NCI-H345 treated with DMSO at 0.1 percent for 48 hours (cell line): ENCODE measurements around the gene ITPRIP.
A peak's percentile ranks its signal among the peaks of the same experiment; 100 is the strongest.

ENCODE experiments used
- DNase-seq: peaks from one replicate; lab custom pipeline; 2025; ENCODE audit not compliant: unreplicated experiment; lab: John Stamatoyannopoulos, UW

ITPRIP gene

DNA sequence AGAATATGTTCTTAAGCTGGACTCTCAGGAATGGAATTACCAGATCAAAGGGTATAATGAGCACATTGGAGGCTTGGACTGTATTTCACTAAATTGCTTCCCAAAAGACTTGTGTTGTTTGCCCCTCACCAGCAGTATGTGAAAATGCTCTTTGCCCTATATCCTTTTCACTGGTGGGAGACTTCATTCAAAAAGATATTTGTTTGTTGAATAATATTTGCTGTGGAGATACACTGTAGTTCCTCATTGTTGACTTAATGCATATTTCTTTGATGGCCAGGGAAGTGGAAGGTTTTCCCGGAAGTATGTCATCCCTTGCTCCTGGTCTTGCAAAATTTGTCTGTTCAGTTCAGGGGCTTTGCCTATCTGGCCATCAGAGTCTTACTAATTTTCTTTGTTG is 49.9 kb downstream of the ITPRIP start:
- no peak for DNase-seq

DNA sequence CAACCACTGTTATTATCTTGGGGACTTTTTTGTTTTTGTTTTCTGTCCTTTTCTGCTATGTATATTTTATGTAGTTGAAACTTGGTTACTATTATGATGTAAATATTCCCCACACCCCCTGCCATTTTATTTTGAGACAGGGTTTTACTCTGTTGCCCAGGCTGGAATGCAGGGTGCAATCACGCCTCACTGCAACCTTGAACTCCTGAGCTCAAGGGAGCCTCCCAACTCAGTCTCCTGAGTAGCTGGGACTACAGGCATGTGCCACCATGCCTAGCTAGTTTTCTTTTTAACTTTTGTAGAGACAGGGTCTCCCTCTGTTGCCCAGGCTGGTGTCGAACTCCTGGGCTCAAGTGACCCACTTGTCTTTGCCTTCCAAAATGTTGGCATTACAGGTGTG is 51.3 kb downstream of the ITPRIP start:
- DNase-seq: no peak

- DNase-seq: no peak
Observed at GRCh38 chr10:104284846-104285245, 53.4 kb downstream of the ITPRIP start.

- DNase-seq: peak; percentile 73
Observed at GRCh38 chr10:104281694-104282093, 56.6 kb downstream of the ITPRIP start.

GRCh38 chr10:104279550-104280259 is 58.6 kb downstream of the ITPRIP start:
- DNase-seq: no peak

DNA sequence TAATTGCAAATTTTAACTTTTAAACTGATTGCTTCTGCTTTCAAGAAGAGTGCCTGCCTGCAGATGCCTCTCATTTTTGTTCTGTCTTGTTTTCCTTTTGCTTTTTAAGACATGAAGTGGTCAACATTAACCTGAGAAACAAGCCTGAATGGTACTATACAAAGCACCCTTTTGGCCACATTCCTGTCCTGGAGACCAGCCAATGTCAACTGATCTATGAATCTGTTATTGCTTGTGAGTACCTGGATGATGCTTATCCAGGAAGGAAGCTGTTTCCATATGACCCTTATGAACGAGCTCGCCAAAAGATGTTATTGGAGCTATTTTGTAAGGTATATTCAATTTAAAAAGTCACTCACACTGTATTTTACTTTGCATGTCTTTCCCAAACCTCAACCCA is 60.5 kb downstream of the ITPRIP start:
- DNase-seq: peak; percentile 37

DNA sequence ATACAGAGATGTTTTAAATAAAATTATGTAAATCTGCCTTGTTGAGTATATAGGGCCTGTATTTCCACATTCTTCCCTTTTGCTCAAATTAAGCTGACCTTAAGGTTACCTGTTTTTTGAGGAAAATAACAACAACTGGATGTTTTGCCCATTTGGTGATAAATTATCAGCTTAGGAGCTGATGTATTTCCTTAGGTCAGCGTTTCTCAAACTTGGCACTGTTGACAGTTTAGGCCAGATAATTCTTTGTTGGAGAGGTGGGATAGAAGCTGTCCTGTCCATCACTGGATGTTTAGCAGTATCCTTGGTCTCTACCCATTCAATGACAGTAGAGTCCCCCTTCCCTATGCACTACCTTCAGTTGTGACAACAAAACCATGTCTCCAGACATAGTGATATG is 62.1 kb downstream of the ITPRIP start:
- DNase-seq: no peak

DNA sequence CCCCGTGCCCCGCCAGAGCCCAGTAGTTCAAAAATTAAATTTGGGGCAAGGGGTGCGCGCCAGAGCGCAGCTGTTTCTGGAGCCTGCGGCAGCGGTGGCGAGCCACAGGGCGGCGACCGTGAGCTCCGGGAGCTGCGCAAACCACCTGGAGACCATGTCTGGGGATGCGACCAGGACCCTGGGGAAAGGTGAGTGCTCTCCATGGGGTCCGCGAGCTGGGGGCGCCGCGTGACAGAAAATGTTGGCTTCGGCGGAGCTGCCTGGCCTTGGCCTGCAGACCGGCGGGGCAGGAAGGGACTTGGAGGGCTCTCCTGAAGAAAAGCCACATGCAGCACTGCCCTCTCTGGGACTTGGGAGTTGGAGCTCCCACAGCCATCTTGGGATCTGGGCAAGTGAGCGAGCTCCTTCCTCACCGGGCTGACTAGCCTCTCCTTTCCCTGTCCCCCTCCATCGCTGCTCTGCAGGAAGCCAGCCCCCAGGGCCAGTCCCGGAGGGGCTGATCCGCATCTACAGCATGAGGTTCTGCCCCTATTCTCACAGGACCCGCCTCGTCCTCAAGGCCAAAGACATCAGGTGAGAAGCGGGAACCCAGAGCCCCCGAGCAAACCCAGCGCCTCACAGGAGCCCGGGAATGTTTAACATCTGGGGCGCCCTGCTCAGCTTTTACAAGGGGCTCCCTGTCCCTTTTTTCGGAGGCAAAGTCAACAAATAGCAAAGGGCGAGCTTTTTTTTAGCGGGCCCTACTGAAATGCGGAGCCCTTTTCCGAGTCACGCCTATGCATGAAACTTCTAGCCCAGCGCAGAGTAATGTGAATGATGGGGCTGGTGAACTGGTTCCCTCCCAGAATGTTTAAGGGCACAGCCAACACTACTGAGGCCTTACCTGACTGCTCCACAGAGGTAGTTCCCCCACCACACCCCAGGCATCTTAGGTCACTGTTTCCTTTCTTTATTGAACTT is 63.2 kb downstream of the ITPRIP start:
- no peak for DNase-seq

GRCh38 chr10:104273899-104274575 is 64.2 kb downstream of the ITPRIP start:
- DNase-seq: no peak

DNA sequence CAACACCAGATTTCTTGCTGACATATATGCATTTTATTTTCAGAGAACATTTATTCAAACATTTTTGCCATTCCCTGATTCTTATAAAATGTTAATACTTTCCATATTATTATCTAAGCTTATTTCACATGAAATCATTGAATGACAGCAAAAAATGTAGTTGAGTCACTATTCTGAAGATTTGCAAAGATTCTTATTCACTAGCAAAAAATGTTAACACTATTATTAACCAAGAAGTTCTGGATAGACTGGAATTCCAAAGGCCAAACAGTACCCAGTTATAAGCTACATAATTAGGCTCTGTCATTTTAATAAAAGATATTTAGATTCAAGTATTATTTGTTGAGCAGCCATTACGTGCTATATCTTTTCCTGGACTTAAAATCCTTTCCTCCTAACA is 65.0 kb downstream of the ITPRIP start:
- no peak for DNase-seq

DNA sequence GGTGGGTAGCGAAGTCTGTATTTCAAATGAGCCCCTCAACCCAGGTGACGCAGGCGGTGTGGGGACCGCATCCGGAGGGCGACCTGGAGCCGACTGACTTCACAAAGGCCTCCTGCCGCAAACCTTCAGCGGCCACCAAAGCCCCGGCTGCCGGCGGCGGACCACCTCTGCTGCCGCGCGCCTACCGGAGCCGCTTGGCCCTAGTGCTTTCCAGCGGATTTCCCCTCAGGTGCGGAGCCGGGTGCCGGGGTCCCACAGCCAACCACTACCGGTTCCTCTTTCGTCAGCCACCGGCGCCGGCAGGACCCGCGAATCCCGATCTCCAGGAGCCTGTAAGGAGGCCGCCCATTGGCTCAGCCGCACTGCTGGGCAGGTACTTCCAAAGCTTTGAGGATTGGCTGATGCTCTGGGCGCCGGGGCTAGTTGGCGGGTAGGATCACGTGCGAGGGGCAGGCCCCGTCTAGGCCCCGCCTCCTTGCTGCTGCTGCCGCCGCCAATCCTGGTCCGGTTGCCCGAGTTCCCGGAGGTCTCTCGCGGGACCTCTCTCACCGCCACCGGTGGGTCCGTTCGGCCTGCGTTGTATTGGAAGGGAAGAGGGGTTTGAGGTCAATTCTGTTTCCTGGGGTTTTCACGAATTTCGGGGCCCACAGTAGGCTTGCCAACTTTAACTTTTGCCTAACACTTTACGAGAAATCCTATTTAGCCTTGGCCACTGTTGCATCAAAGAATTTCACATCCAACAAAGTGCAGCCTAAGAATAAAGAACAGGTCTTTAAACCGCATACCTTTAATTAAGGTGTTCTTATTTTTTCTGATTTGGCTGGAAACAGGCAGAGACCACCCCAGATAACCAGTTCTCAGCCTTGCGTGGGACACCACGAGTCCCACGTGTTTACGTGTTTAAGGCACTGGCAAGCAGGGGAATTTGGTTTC is 69.3 kb downstream of the ITPRIP start, which contains the start of gene GSTO2:
Gene GSTO2, plus strand, starts transcription at position 472 of the 933 bp plus-strand sequence. CDS start 5,732 bp downstream, outside the sequence.
- peak; percentile 85 for DNase-seq

DNA sequence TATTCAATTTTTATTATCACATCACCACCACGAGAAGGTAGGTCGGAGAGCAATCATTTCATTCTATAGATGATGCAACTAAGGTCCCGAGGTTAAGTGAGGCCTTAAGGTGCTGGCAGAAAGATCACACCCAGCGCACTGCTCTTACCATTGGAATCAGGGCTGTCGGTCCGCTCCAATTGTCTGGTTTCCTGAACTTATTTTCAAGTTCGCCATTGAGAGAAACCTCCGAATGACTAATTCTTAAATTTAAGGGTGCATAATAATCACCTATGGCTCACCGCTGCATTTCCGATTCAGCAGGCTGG is 69.9 kb downstream of the ITPRIP start:
- DNase-seq: no peak

DNA sequence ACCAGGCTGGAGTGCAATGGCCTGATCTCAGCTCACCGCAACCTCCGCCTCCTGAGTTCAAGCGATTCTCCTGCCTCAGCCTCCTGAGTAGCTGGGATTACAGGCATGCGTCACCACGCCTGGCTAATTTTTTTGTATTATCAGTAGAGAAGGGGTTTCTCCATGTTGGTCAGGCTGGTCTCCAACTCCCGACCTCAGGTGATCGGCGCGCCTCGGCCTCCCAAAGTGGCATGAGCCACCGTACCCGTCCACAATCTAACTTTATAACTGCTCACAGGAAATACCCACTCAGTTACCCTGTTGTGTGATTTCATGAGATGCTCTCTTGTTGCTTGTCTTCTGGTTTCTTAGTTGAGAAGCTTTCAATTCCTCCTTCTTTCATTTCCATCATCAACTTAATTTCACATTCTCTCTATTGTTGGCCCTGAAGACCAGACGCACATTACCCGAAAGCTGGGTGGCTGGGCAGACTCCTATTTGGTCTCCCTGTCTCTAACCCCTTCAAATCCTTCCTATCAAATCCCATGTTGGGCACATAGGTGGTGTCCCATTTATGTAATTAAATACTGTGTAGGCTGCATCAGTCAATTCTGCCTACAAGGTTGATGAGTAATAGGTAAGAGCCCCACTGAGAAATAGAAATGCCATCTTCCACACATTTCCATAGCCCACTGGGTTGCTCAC is 70.4 kb downstream of the ITPRIP start:
- no peak for DNase-seq

DNA sequence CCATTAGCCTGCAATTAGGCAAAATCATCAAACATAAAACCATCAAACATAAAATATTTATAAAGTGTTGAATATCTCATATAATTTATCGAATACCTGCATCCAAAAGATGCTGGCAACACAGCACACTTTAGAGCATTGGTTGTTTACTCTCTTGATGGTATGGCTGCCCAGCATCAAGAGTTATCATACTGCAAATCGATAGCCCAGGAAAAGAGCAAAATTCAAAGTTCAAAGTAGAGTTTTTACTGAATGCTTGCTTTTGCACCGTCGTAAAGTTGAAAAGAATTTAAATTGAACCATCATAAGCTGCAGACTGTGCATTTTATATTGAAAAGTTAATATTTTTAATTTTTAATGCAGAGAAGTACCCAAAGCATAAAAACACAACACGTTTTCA is 73.5 kb downstream of the ITPRIP start:
- DNase-seq: no peak

GRCh38 chr10:104262055-104262454 is 76.2 kb downstream of the ITPRIP start:
- no peak for DNase-seq

GRCh38 chr10:104260775-104261115 is 77.5 kb downstream of the ITPRIP start:
- no peak for DNase-seq

GRCh38 chr10:104259999-104260774 is 78.1 kb downstream of the ITPRIP start:
- DNase-seq: no peak
